ENCODE measurements around the gene KBTBD6.
A peak's percentile ranks its signal among the peaks of the same experiment; 100 is the strongest.
"Not testable (repeated sequence)": the region's sequence is repeated elsewhere in the genome, so short reads cannot be mapped to it uniquely, and the experiment has no call there.

The KBTBD6 gene

GRCh38 chr13:41132512-41133152, at the start of gene KBTBD6:
KBTBD6 (minus strand) TSS chr13:41132802; CDS start chr13:41132511, 291 bp downstream.
- peak; percentile 97 to 99 for DNase-seq
- no peak for TF ChIP-seq GATA1 (IDR thresholded peaks at IDR 0.05; ENCODE audit: low read depth, low read length)
- peak; percentile 89 for TF ChIP-seq POLR2A (IDR thresholded peaks at IDR 0.05; ENCODE audit: low read length)

- DNase-seq, result no peak
- TF ChIP-seq POLR2A (IDR thresholded peaks at IDR 0.05; ENCODE audit: low read length) (no peak), GATA1 (IDR thresholded peaks at IDR 0.05; ENCODE audit: low read depth, low read length) (no peak)
Observed at GRCh38 chr13:41182231-41182630, 49.6 kb upstream of the KBTBD6 start.

GRCh38 chr13:41179593-41180250, 47.1 kb upstream of the KBTBD6 start:
- no peak for DNase-seq
- TF ChIP-seq GATA1 (IDR thresholded peaks at IDR 0.05; ENCODE audit: low read depth, low read length) (no peak), POLR2A (IDR thresholded peaks at IDR 0.05; ENCODE audit: low read length) (no peak)

DNA sequence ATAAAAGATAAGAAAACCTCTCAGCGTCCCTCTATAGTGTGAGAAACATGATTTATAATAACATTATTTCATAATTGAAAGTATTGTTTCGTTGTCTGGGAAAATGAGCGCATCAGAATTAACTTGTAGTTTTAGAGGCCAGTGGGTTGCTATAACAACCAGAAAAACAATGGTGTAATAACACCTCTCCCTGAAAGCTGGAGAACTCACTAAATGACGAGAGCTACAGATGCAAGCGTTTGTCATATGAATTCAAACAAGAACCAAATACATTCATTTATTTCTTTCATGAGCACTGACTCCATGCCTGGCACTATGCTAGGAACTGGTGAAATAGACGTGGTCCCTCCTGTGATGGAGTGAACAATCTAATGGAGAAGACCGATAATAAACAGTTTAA, 45.4 kb upstream of the KBTBD6 start:
- no peak for DNase-seq
- TF ChIP-seq POLR2A (IDR thresholded peaks at IDR 0.05; ENCODE audit: low read length) (no peak), GATA1 (IDR thresholded peaks at IDR 0.05; ENCODE audit: low read depth, low read length) (no peak)

DNA sequence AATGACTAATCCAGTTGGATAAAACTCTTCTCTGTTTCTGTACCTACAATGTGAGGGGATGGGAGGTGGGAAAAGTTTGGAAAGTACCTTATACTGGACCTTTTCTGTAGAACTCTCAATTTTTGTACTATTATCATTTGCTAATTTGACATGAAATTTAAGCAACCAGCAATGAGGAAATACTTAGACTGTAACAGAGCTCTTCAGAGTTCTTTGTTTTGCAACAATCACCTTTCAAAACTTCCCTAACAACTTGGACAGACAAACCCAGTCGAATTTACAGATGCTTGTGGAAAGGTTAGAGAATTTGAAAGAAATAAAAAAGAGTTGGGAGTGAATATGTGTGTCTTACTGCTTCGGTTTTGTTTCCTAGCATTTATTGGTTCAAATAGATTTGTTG, 45.0 kb upstream of the KBTBD6 start:
- TF ChIP-seq POLR2A (IDR thresholded peaks at IDR 0.05; ENCODE audit: low read length) (no peak), GATA1 (IDR thresholded peaks at IDR 0.05; ENCODE audit: low read depth, low read length) (no peak)
- no peak for DNase-seq

DNA sequence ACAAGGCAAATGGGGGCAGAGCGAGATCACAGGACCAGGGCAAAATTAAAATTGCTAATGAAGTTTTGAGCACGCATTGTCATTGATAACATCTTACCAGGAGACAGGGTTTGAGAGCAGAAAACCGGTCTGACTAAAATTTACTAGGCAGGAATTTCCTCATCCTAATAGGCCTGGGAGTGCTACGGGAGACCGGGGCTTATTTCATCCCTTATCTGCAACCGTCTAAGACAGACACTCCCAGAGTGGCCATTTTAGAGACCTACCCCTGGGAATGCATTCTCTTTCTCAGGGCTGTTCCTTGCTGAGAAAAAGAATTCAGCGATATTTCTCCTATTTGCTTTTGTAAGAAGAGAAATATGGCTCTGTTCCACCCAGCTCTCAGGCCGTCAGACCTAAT, 43.0 kb upstream of the KBTBD6 start:
- not testable (repeated sequence) for DNase-seq

GRCh38 chr13:41162151-41162550, 29.5 kb upstream of the KBTBD6 start:
- no peak for TF ChIP-seq GATA1 (IDR thresholded peaks at IDR 0.05; ENCODE audit: low read depth, low read length)
- TF ChIP-seq POLR2A (IDR thresholded peaks at IDR 0.05; ENCODE audit: low read length), result no peak
- no peak for DNase-seq

GRCh38 chr13:41159174-41159573, 26.6 kb upstream of the KBTBD6 start:
- no peak for TF ChIP-seq GATA1 (IDR thresholded peaks at IDR 0.05; ENCODE audit: low read depth, low read length)
- TF ChIP-seq POLR2A (IDR thresholded peaks at IDR 0.05; ENCODE audit: low read length), result no peak
- no peak for DNase-seq

DNA sequence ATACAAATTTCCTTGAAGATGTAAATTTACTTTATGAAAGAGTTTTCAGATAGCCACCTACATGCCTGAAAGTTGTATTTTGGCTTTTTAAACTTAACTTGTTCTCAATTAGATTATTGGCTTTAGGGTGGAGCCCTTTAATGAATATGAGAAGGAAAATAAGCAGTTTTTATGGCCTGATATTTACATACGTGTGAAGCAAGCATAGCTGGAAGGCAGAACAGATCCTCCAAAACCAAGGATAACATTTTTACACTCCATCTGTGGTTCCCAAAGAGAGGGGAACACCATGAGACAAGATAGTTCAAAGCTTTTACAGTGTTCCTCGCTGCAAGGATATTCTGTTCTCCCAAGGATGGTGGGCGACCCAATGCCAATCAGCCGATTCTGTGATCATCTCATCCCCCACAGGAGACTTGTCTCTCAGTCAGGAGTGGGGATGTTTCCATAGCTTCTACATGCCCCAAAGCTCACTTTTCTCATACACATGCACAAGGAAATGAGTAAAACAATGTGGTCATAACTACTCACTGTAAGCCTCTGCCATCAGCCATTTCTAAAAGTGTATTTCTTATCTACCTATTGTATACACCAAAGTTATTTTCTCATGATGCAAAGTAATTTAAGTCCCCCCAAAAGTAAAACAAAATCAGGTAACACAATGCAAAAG, 24.6 kb upstream of the KBTBD6 start:
- DNase-seq, result no peak
- TF ChIP-seq POLR2A (IDR thresholded peaks at IDR 0.05; ENCODE audit: low read length) (no peak), GATA1 (IDR thresholded peaks at IDR 0.05; ENCODE audit: low read depth, low read length) (no peak)

GRCh38 chr13:41156620-41157019, 24.0 kb upstream of the KBTBD6 start:
- TF ChIP-seq POLR2A (IDR thresholded peaks at IDR 0.05; ENCODE audit: low read length), result no peak
- no peak for TF ChIP-seq GATA1 (IDR thresholded peaks at IDR 0.05; ENCODE audit: low read depth, low read length)
- no peak for DNase-seq

DNA sequence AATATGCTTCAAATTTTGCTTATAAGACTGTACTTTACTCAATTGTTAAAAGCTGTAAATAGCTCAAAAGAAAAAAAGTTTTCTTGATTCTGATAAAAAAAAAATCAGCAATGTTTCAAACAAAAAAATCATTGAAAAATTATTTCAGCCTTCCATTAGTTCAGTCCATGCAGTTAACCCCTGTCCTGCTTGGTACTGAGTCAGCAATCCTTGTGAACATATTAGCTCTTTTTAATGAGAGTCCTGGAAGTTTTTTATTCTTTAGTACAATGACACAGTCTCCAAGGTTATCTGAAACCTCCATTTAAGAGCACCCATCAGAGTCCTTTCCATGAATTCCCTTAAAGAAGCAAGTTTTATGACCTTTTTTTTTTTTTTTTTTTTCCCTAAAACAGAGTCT, 21.4 kb upstream of the KBTBD6 start:
- no peak for DNase-seq
- TF ChIP-seq POLR2A (IDR thresholded peaks at IDR 0.05; ENCODE audit: low read length), result no peak
- TF ChIP-seq GATA1 (IDR thresholded peaks at IDR 0.05; ENCODE audit: low read depth, low read length), result no peak

- TF ChIP-seq GATA1 (IDR thresholded peaks at IDR 0.05; ENCODE audit: low read depth, low read length) (no peak), POLR2A (IDR thresholded peaks at IDR 0.05; ENCODE audit: low read length) (no peak)
Observed at GRCh38 chr13:41152005-41152404, 19.4 kb upstream of the KBTBD6 start.

GRCh38 chr13:41150058-41150457, 17.5 kb upstream of the KBTBD6 start:
- TF ChIP-seq POLR2A (IDR thresholded peaks at IDR 0.05; ENCODE audit: low read length) (no peak), GATA1 (IDR thresholded peaks at IDR 0.05; ENCODE audit: low read depth, low read length) (no peak)
- DNase-seq, result no peak

More at GRCh38 chr13:41152005-41152404, 19.4 kb upstream of the KBTBD6 start:
- DNase-seq, result no peak

DNA sequence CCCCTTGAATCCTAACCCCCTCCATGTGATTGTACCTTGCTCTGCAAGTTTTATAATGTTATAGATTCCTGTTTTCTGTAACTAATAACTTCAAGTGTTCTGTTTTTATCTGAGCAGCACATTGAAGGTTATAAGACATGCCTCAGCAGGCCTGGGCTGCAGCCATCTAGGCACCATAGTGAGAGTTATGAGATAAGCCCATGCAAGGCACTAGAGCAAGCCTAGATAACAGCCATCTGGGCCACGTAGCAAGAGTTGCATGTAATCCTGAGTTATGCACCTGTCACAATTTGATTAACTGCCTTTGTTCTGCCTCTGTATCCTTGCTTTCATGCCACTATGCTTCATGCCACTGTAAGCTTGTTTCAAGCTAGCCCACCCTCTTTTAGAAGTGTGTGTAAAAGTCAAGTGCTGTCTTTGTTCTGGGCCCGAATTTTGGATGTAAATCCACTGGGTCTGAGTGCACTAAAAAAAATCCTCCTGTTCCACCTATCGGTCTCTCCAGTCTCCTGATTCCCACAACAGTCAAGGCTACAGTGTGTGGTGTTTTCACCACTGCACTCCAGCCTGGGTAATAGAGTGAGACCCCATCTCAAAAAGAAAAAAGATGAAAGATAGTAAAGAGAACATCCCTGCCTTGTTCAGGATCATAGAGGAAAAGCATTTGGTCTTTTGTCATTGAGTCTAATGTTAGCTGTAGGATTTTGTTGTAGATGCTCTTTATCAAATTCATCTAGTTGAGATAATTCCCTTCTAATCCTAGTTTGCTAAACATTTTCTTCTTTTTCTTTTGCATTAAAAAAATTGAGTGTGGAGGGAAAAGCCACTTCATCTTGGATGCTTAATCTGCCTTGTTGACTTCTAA, 16.0 kb upstream of the KBTBD6 start:
- peak; percentile 63 to 68 for DNase-seq
- TF ChIP-seq GATA1 (IDR thresholded peaks at IDR 0.05; ENCODE audit: low read depth, low read length) (no peak), POLR2A (IDR thresholded peaks at IDR 0.05; ENCODE audit: low read length) (no peak)
